RWPE2 (cell line): ENCODE measurements around the gene KRTAP10-12.

Source experiments
- ATAC-seq: fragments of 200-7000 bp; cut with Tn5 transposase; 3 replicates; pipeline ENCODE4 v1.9.1; 2021; ENCODE audit warnings: low read depth
- DNase-seq: peaks from one replicate; pipeline ENCODE4 v3.0.0-alpha.2; 2020; ENCODE audit warnings: low spot score
- H3K27ac ChIP-seq: fragments of 450-650 bp; 2 replicates; pipeline ENCODE4 v1.5.1; 2017; ENCODE audit warnings: mild to moderate bottlenecking; ENCODE audit not compliant: poor library complexity, severe bottlenecking
- H3K27me3 ChIP-seq: fragments of 250-450 bp; sonication (Bioruptor Pico); 2 replicates; pipeline ENCODE4 v1.5.1; 2021; ENCODE audit warnings: mild to moderate bottlenecking, moderate library complexity; ENCODE audit not compliant: insufficient read depth, poor library complexity, severe bottlenecking
- H3K36me3 ChIP-seq: fragments of 250-450 bp; sonication (Bioruptor Pico); 2 replicates; pipeline ENCODE4 v1.5.1; 2020; ENCODE audit warnings: low read depth, mild to moderate bottlenecking, moderate library complexity
- H3K4me1 ChIP-seq: fragments of 250-450 bp; sonication (Bioruptor Pico); 2 replicates; pipeline ENCODE4 v1.5.1; 2021; ENCODE audit warnings: mild to moderate bottlenecking, moderate library complexity; ENCODE audit not compliant: insufficient read depth, poor library complexity, severe bottlenecking
- H3K4me3 ChIP-seq: fragments of 250-450 bp; sonication (Bioruptor Pico); 2 replicates; pipeline ENCODE4 v1.5.1; 2021; ENCODE audit warnings: mild to moderate bottlenecking, moderate library complexity; ENCODE audit not compliant: severe bottlenecking
- H3K9me3 ChIP-seq: fragments of 250-450 bp; sonication (Bioruptor Pico); 2 replicates; pipeline ENCODE4 v1.5.1; 2021; ENCODE audit warnings: mild to moderate bottlenecking, moderate library complexity; ENCODE audit not compliant: severe bottlenecking
- TF ChIP-seq, protein P1 (sequence below): fragments of 450-650 bp; IDR thresholded peaks from one replicate; pipeline ENCODE4 v1.5.1; 2017; ENCODE audit warnings: mild to moderate bottlenecking, moderate library complexity; ENCODE audit not compliant: poor library complexity, severe bottlenecking

Gene KRTAP10-12

DNA sequence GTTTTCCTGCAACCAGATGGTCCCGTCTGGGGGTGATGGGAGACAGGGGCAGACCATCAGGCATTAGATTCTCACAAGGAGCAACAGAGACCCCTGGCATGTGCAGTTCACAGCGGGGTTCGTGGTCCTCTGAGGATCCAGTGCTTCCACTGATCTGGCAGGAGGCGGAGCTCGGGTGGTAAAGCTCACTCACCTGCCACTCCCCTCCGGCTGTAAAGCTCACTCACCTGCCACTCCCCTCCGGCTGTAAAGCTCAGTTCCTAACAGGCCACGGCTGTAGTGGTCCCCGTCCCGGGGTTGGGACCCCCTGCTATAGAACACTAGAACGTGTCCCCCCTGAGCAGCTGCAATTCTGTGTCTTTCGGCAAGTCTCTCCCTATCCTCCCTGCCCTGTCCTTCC, 4.6 kb downstream of the KRTAP10-12 start:
- TF ChIP-seq, protein P1, sequence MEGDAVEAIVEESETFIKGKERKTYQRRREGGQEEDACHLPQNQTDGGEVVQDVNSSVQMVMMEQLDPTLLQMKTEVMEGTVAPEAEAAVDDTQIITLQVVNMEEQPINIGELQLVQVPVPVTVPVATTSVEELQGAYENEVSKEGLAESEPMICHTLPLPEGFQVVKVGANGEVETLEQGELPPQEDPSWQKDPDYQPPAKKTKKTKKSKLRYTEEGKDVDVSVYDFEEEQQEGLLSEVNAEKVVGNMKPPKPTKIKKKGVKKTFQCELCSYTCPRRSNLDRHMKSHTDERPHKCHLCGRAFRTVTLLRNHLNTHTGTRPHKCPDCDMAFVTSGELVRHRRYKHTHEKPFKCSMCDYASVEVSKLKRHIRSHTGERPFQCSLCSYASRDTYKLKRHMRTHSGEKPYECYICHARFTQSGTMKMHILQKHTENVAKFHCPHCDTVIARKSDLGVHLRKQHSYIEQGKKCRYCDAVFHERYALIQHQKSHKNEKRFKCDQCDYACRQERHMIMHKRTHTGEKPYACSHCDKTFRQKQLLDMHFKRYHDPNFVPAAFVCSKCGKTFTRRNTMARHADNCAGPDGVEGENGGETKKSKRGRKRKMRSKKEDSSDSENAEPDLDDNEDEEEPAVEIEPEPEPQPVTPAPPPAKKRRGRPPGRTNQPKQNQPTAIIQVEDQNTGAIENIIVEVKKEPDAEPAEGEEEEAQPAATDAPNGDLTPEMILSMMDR = no peak
- no peak for DNase-seq

DNA sequence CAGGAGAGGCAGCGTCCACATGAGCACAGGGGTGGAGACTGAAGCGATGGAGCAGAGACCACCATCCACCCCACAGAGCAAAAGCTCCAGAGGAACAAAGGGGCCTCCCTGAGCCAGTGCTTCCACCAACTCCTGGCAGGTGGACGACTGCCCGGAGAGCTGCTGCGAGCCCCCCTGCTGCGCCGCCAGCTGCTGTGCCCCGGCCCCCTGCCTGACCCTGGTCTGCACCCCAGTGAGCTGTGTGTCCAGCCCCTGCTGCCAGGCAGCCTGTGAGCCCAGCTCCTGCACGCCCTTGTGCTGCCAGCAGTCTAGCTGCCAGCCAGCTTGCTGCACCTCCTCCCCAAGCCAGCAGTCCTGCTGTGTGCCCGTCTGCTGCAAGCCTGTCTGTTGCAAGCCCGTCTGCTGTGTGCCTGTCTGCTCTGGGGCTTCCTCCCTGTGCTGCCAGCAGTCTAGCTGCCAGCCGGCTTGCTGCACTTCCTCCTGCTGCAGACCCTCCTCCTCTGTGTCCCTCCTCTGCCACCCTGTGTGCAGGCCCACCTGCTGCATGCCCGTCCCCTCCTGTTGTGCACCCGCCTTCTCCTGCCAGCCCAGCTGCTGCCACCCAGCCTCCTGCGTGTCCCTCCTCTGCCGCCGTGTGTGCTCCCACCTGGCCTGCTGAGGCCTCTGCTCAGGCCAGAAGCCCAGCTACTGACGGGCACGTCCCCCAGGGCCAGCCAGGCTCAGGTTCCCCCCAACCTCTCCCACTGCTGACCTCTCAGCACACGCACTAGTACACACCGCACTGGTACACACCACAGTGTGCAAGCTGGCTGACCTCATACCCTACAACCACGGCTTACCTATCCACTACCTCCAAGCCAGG, 5.4 kb downstream of the KRTAP10-12 start:
- TF ChIP-seq, protein P1 = no peak
- no peaks in the 10 kb centered on the region for H3K36me3 ChIP-seq

More for the DNA sequence above, 4.6 kb downstream of the KRTAP10-12 start:
- ATAC-seq = 0 out of 3 replicates have a peak, but pooled peaks have one; percentile 25
- no peak overlapping the region for H3K4me3 ChIP-seq
- no peaks in the 10 kb centered on the region for H3K4me1 ChIP-seq
- no peaks in the 10 kb centered on the region for H3K36me3 ChIP-seq
- peaks cover 33% of the 10 kb centered on the region for H3K27me3 ChIP-seq
- no peak overlapping the region for H3K27ac ChIP-seq
- H3K9me3 ChIP-seq = peaks cover 3% of the 10 kb centered on the region

DNA sequence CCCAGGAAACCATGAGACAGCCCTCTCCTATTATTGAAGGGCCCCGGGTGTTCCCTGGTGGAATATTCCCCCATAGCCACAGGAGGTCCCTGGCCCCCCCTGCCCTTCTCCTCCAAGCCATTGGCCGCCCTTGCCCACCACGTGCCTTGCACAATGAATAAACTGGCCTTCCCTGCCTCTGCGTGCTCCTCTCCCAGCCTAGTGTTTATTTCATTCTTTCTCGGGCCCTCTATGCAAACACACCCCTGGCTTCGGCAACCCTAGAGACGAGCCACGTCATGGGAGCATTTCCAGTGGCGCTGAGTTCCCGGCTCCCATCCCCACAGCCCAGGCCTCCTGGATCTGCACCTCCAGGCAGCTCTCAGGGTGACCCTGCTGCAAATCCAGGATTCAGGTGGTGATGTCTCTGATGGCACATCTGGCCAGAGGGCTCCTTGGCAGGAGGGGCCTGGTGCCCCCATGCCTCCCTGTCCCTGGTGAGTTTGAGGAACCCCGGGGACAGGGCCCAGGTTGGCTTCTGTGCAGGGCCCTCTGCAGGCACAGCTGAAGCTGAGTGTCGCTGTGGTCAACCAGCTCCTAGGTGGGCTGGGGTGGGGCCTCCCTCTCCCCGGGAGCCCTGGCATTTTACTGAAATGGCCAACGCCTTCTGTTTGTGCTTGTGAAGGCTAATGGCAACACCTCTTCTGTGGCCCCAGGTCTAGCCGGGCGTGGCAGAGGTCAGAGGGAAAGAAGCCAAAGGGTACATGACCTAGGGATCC, 6.2 kb downstream of the KRTAP10-12 start:
- H3K4me1 ChIP-seq = no peaks in the 10 kb centered on the region
- DNase-seq (no peak), ATAC-seq (no peak)
- TF ChIP-seq, protein P1 = no peak
- no peak overlapping the region for H3K27ac ChIP-seq
- no peaks in the 10 kb centered on the region for H3K36me3 ChIP-seq
- H3K27me3 ChIP-seq = peaks cover 39% of the 10 kb centered on the region
- no peak overlapping the region for H3K4me3 ChIP-seq
- H3K9me3 ChIP-seq = peaks cover 3% of the 10 kb centered on the region

More for the DNA sequence above, 5.4 kb downstream of the KRTAP10-12 start:
- DNase-seq = no peak
- H3K4me1 ChIP-seq = no peaks in the 10 kb centered on the region
- H3K27me3 ChIP-seq = peaks cover 39% of the 10 kb centered on the region
- ATAC-seq = no peak; the same call in 2 of the 3 replicates
- no peak overlapping the region for H3K4me3 ChIP-seq
- no peak overlapping the region for H3K27ac ChIP-seq
- H3K9me3 ChIP-seq = peaks cover 3% of the 10 kb centered on the region

DNA sequence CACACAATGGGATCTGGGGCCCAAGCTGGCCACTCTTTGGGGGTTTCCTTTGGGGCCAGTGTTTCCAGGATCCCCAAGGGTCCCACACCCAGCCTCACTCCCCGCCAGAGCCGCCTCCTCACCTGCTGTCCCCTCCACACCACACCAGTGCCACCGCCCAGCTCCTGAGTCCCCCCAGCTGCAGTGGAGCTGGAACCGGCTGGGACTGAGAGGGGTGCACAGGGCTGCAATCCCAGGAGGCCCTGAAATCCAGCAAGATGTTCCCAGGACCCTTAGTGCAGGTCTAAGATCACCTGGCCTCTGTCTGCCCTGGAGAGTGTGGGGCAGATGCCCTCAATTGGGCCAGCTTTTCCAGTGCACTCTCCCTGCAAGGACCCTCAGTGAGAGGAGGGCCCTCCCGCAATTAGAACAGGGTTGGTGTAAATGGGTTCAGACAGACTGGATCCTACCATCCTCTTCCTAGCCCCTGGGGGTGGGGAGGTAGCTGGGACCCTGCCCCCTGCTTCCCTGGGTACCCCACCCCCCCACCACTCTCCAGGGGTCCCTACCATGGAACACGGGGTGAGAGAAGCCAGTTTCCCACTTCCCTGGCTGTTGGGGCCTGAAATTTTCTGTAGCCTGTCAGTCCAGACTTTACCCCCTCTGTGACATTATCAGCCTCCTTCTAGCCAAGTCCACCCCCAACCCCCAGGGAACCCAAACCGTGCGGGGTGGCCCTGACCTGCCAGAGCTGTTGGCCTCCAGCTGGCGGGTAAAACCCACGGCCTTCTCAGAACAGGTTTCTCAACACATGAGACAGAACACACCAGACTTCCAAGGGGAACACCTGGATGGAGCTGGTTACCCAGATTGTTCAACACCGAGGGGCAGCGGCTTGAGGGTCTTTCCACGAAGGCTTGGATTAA, 7.0 kb downstream of the KRTAP10-12 start:
- Histone ChIP-seq H3K27me3 (peaks cover 39% of the 10 kb centered on the region), H3K4me3 (no peak overlapping the region), H3K9me3 (peaks cover 3% of the 10 kb centered on the region), H3K27ac (no peak overlapping the region), H3K36me3 (no peaks in the 10 kb centered on the region), H3K4me1 (no peaks in the 10 kb centered on the region)
- ATAC-seq (no peak), DNase-seq (peak; percentile 29)
- TF ChIP-seq, protein P1 = no peak
